B cell (primary cell): Measurements from ENCODE around the gene C2CD2L. TPM values are rescaled to one million over a fixed set of nuclear protein-coding genes. Genes with fewer than 3 reads are reported as not detected.

Experiments
- ATAC-seq: fragments of 200-7000 bp; cut with Tn5 transposase; one replicate; pipeline ENCODE4 v1.10.0; 2021; ENCODE audit warnings: low read depth, mild to moderate bottlenecking, moderate number of reproducible peaks, moderate library complexity
- CTCF ChIA-PET: fragments of 350-600 bp; sonication (Branson Sonifier 250); formaldehyde crosslinking; loops from one replicate; lab custom pipeline; 2021; ENCODE audit warnings: antibody characterized with exemption, inconsistent platforms; lab: Charles Lee
- POLR2A ChIA-PET: fragments of 350-600 bp; sonication (Branson Sonifier 250); formaldehyde crosslinking; loops from one replicate; lab custom pipeline; 2021; ENCODE audit warnings: antibody characterized with exemption; lab: Charles Lee
- DNase-seq: peaks from one replicate; pipeline ENCODE4 v3.0.0; 2013
- H2AFZ ChIP-seq: 2 replicates; pipeline ENCODE4 v1.6.1; 2012; ENCODE audit warnings: mild to moderate bottlenecking, low read depth, low read length; ENCODE audit not compliant: insufficient read depth, poor library complexity, severe bottlenecking
- H3K27ac ChIP-seq, 2 donors: 1 replicate in 1 of 2; 2 replicates in 1 of 2; pipeline ENCODE4 v1.5.1; 2012 to 2013; ENCODE audit warnings: low read length in 2 of 2, mild to moderate bottlenecking in 2 of 2, moderate library complexity in 1 of 2
- H3K27me3 ChIP-seq, 4 experiments: fragments of 200-600 bp in 1 of 4; sonication (generic) in 1 of 4; replicated peaks in 1 of 4; 1 replicate in 2 of 4; 2 replicates in 2 of 4; pipeline versions ENCODE4 v1.6.1 to v1.7.0; 2013 to 2016; ENCODE audit warnings: low read length in 3 of 4, mild to moderate bottlenecking in 2 of 4, mixed read lengths in 1 of 4, moderate library complexity in 1 of 4; ENCODE audit not compliant: insufficient read depth in 4 of 4, control insufficient read depth in 3 of 4; ENCODE audit errors: control extremely low read depth in 1 of 4
- H3K36me3 ChIP-seq, 2 experiments: replicated peaks in 1 of 2; 1 replicate in 1 of 2; 2 replicates in 1 of 2; pipeline versions ENCODE4 v1.6.1 to v1.7.1; 2013; ENCODE audit warnings: low read length in 1 of 2; ENCODE audit not compliant: insufficient read depth in 2 of 2, control insufficient read depth in 1 of 2; ENCODE audit errors: control extremely low read depth in 1 of 2, extremely low read depth in 1 of 2
- H3K4me1 ChIP-seq, 2 donors: fragments of 200-600 bp in 1 of 2; sonication (generic) in 1 of 2; 1 replicate in 1 of 2; 2 replicates in 1 of 2; pipeline versions ENCODE4 v1.5.1 to v1.6.1; 2013 to 2017; ENCODE audit warnings: low read length in 2 of 2; ENCODE audit not compliant: control insufficient read depth in 2 of 2, insufficient read depth in 2 of 2
- H3K4me2 ChIP-seq: replicated peaks from 2 replicates; pipeline ENCODE3; 2012; ENCODE audit warnings: mild to moderate bottlenecking, low read depth, low read length; ENCODE audit not compliant: poor library complexity, severe bottlenecking
- H3K4me3 ChIP-seq, 5 experiments: fragments of 200-600 bp in 1 of 5; sonication (generic) in 1 of 5; 1 replicate in 3 of 5; 2 replicates in 2 of 5; pipeline versions ENCODE4 v1.5.1 to v1.7.0; 2011 to 2016; ENCODE audit warnings: low read length in 4 of 5, mild to moderate bottlenecking in 4 of 5, low read depth in 2 of 5, control low read depth in 1 of 5, moderate library complexity in 1 of 5; ENCODE audit not compliant: insufficient read depth in 1 of 5; ENCODE audit errors: control extremely low read depth in 1 of 5, extremely low read depth in 1 of 5
- H3K79me2 ChIP-seq: fragments of 200-600 bp; sonication (generic); one replicate; pipeline ENCODE4 v1.6.0; 2016; ENCODE audit warnings: low read length; ENCODE audit not compliant: control insufficient read depth, insufficient read depth
- H3K9ac ChIP-seq: fragments of 200-600 bp; sonication (generic); 2 replicates; pipeline ENCODE4 v1.6.1; 2017; ENCODE audit warnings: mild to moderate bottlenecking, low read length, moderate library complexity
- H3K9me3 ChIP-seq, 3 donors: one replicate each; pipeline versions ENCODE4 v1.6.1 to v1.7.1; 2013; ENCODE audit warnings: low read length in 2 of 3; ENCODE audit not compliant: control insufficient read depth in 2 of 3, insufficient read depth in 1 of 3; ENCODE audit errors: control extremely low read depth in 1 of 3
- H4K20me1 ChIP-seq: 2 replicates; pipeline ENCODE4 v1.6.0; 2012; ENCODE audit warnings: mild to moderate bottlenecking, low read length; ENCODE audit not compliant: insufficient read depth, control insufficient read depth, poor library complexity, severe bottlenecking
- H3K27ac Mint-ChIP-seq: one replicate; pipeline ENCODE4 v1.8.0; 2021; ENCODE audit warnings: mixed read lengths
- H3K27me3 Mint-ChIP-seq: one replicate; pipeline ENCODE4 v1.8.0; 2021; ENCODE audit warnings: mixed read lengths
- H3K4me1 Mint-ChIP-seq: one replicate; pipeline ENCODE4 v1.8.0; 2021; ENCODE audit warnings: mixed read lengths
- H3K4me3 Mint-ChIP-seq: one replicate; pipeline ENCODE4 v1.8.0; 2021; ENCODE audit warnings: mixed read lengths
- H3K9me3 Mint-ChIP-seq: one replicate; pipeline ENCODE4 v1.8.0; 2022; ENCODE audit warnings: mixed read lengths; ENCODE audit not compliant: insufficient read depth
- EZH2 ChIP-seq: IDR thresholded peaks from 2 replicates; pipeline ENCODE4 v1.6.1; 2012; ENCODE audit warnings: borderline replicate concordance, low read depth, mild to moderate bottlenecking, moderate library complexity, low read length; ENCODE audit not compliant: insufficient read depth, poor library complexity, severe bottlenecking
- WGBS: methylation state at CpG from one replicate; pipeline ENCODE4 v1.1.5; 2013; ENCODE audit warnings: missing lambda C conversion rate; ENCODE audit not compliant: insufficient coverage; 5-methylcytosine and 5-hydroxymethylcytosine counted together
- intact Hi-C: fragments of 100-400 bp; cut with micrococcal nuclease; formaldehyde crosslinking; loops from one replicate; pipeline ENCODE4 v1.10.0; 2022
- polyA plus RNA-seq: library from polyadenylated mRNA; depleted of rRNA; stranded (reverse); fragments of >200 nt; gene quantifications from 2 replicates; pipeline ENCODE4 v1.2.3, GENCODE V29; 2012
- total RNA-seq, 2 donors: library from RNA; stranded (reverse); fragments of 120-200 nt in 1 of 2; gene quantifications; 1 replicate in 1 of 2; 2 replicates in 1 of 2; pipeline versions ENCODE4 v1.2.3 to v1.2.4, GENCODE V29; 2013 to 2022
- TF ChIP-seq, protein P1 (sequence below): fragments of 200-600 bp; IDR thresholded peaks from one replicate; pipeline ENCODE4 v1.8.0; 2022; ENCODE audit warnings: antibody characterized with exemption, mild to moderate bottlenecking

The C2CD2L gene
- total and polyA plus RNA-seq, 2 donors (not counting 1 experiment from before 2014, with no cell fraction given), result 9.5 to 17.0 TPM

DNA sequence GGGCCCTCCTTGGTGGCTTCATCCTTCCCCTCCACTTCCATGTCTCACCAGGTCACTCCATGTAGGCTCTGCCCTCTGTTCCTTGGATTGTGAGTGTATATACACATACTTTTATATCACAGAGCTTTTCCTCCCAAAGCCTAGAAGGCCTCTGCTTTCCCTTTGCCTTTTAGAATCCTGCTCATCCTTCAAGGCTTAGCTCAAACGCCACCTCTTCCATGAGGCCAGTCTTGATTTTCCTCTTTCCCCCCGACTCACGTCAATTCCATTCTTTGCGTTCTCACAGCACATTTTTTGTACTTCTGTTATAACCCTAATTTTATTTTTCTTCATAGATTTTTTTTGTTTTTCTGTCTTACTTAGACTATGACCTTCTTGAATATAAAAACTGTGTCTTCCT lies 45.5 kb downstream of the C2CD2L start:
- no peaks in the 10 kb centered on the region for H3K79me2 ChIP-seq
- ATAC-seq (no peak), DNase-seq (no peak)
- Mint-ChIP-seq H3K9me3 (no peaks in the 10 kb centered on the region), H3K27me3 (peaks cover 57% of the 10 kb centered on the region), H3K27ac (no peak overlapping the region), H3K4me1 (peaks cover 19% of the 10 kb centered on the region), H3K4me3 (no peak overlapping the region)
- TF ChIP-seq, protein P1, sequence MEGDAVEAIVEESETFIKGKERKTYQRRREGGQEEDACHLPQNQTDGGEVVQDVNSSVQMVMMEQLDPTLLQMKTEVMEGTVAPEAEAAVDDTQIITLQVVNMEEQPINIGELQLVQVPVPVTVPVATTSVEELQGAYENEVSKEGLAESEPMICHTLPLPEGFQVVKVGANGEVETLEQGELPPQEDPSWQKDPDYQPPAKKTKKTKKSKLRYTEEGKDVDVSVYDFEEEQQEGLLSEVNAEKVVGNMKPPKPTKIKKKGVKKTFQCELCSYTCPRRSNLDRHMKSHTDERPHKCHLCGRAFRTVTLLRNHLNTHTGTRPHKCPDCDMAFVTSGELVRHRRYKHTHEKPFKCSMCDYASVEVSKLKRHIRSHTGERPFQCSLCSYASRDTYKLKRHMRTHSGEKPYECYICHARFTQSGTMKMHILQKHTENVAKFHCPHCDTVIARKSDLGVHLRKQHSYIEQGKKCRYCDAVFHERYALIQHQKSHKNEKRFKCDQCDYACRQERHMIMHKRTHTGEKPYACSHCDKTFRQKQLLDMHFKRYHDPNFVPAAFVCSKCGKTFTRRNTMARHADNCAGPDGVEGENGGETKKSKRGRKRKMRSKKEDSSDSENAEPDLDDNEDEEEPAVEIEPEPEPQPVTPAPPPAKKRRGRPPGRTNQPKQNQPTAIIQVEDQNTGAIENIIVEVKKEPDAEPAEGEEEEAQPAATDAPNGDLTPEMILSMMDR, result no peak
- no peak for TF ChIP-seq EZH2
- H3K36me3 ChIP-seq, result no peaks in the 10 kb centered on the region
- no peak overlapping the region for H3K27ac ChIP-seq
- H3K9ac ChIP-seq, result no peak overlapping the region
- H4K20me1 ChIP-seq, result no peaks in the 10 kb centered on the region
- no peak overlapping the region for H3K4me3 ChIP-seq
- H3K4me2 ChIP-seq, result no peak overlapping the region
- ChIA-PET POLR2A (no interaction called here), CTCF (interaction anchor here (1.2 kb wide), 1 partner anchor 203 kb away, joined by 3 read pairs; no protein-coding TSS in a partner anchor)
- peaks cover 13 to 22% of the 10 kb centered on the region in 2 donors for H3K4me1 ChIP-seq
- intact Hi-C loops, result no loop called here
- no peak overlapping the region for H2AFZ ChIP-seq
- WGBS, result 94% methylated on average over 2 of the region's 4 CpGs
- peaks cover 0 to 4% (median 0%) of the 10 kb centered on the region in 3 donors for H3K9me3 ChIP-seq
- H3K27me3 ChIP-seq, result peaks cover 0 to 55% (median 21%) of the 10 kb centered on the region in 4 experiments

DNA sequence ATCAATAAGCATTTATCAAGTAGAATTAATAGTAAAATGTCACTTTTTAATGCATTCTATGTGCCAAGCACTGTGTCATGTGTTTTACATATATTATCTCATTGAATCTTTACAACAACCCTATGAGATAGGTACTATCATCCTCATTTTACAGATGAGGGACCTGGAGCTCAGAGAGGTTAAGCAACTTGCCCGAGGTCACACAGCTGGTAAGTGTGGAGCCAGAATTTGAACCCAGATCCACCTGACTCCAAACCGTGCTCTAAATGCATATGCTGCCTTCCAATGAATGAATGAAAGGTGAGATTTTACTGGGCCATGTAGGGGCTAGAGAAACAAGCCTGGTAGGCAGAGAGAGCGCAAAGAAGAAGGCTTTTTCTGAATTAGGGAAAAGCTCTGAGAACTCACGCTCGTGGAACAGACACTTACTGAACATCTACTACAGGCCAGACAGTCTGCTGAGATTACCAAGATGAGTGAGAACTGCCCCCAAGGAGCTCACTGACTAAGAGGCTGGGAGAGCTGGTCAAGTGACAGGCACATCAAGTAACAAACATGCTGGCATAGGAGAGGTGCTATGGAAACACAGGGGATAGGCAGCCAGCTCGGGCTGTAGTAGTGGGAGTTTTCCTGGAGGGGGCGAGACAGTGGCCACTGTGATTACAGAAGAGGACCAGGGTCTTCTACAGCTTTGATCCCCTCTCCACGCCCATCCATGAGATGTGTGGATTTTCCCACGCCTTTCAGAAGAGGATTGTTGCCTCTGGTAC lies 46.1 kb downstream of the C2CD2L start:
- peaks cover 51% of the 10 kb centered on the region for H3K27me3 Mint-ChIP-seq
- Histone ChIP-seq H3K27ac (no peak overlapping the region), H3K9ac (no peak overlapping the region), H3K4me1 (peaks cover 13 to 18% of the 10 kb centered on the region in 2 donors), H3K79me2 (no peaks in the 10 kb centered on the region), H3K4me2 (no peak overlapping the region), H3K27me3 (peaks cover 0 to 49% (median 17%) of the 10 kb centered on the region in 4 experiments), H3K9me3 (peaks cover 0 to 4% (median 0%) of the 10 kb centered on the region in 3 donors), H3K36me3 (no peaks in the 10 kb centered on the region), H4K20me1 (no peaks in the 10 kb centered on the region), H3K4me3 (no peak overlapping the region), H2AFZ (no peak overlapping the region)
- no peak for DNase-seq
- H3K4me1 Mint-ChIP-seq, result peaks cover 16% of the 10 kb centered on the region
- 90% methylated on average over 4 of the region's 9 CpGs for WGBS
- no peaks in the 10 kb centered on the region for H3K9me3 Mint-ChIP-seq
- CTCF ChIA-PET, result interaction anchor here (0.7 to 1.2 kb wide), 2 partner anchors 16 to 203 kb away, joined by 3 read pairs; partner anchors contain the start of gene NLRX1
- intact Hi-C loops, result no loop called here
- POLR2A ChIA-PET, result no interaction called here
- TF ChIP-seq, protein P1, result no peak
- no peak for TF ChIP-seq EZH2
- H3K4me3 Mint-ChIP-seq, result no peak overlapping the region
- H3K27ac Mint-ChIP-seq, result no peak overlapping the region
- ATAC-seq, result no peak
